HUES48 (cell line): ENCODE measurements around the gene RPL22.

Experiments
- H3K27ac ChIP-seq: one replicate; pipeline ENCODE4 v1.7.0; 2013; ENCODE audit warnings: low read depth, low read length, inconsistent platforms
- H3K27me3 ChIP-seq: 2 replicates; pipeline ENCODE4 v1.6.1; 2013; ENCODE audit warnings: mild to moderate bottlenecking, low read length; ENCODE audit not compliant: control insufficient read depth, insufficient read depth
- H3K36me3 ChIP-seq: 2 replicates; pipeline ENCODE4 v1.6.1; 2013; ENCODE audit warnings: low read length; ENCODE audit not compliant: control insufficient read depth, insufficient read depth
- H3K4me1 ChIP-seq: 2 replicates; pipeline ENCODE4 v1.6.1; 2013; ENCODE audit warnings: mild to moderate bottlenecking, low read length; ENCODE audit not compliant: control insufficient read depth, insufficient read depth
- H3K4me3 ChIP-seq: 2 replicates; pipeline ENCODE4 v1.5.1; 2013; ENCODE audit warnings: mild to moderate bottlenecking, low read depth, low read length
- H3K9ac ChIP-seq: 2 replicates; pipeline ENCODE4 v1.6.1; 2013; ENCODE audit warnings: mild to moderate bottlenecking, low read depth, low read length, moderate library complexity
- H3K9me3 ChIP-seq: 2 replicates; pipeline ENCODE4 v1.6.1; 2013; ENCODE audit warnings: low read length; ENCODE audit not compliant: control insufficient read depth, insufficient read depth

The RPL22 gene

DNA sequence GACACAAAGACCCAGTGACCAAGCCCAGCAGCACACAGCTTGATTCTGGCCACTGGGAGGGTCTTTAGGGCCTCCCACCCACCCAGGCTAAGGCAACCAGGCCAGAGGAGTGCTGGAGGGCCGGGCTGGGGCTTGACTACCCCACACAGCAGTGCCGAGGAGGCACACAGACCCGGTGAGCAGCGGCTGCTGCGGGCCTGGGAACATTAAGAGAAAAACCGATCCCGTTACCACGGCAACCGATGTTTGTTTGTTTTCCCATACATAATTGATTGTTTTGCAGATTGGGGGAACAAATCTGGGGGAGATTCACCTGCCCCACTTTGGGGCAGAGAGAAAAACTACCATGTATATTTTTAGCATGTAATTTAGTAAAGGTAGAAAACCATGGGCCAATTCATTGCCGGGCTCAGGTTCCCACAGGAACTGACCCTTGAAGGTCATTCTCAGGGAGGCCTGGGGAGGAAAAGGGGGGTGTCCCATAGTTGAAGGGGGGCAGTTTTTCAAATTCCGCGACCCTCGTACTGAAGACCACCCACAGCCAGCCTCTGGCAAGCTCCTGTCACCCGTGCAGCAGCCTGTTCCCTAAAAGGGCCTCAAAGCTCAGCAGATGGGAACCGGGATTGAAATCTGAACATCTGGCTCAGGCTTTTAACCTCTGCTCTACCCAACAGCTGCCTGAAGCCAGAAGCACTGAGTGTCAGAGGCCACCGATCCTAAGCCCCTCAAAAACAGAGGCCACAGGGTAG is 54.6 kb downstream of the RPL22 start:
- H3K36me3 ChIP-seq = no peaks in the 10 kb centered on the region
- H3K9ac ChIP-seq = no peak overlapping the region
- peaks cover 6% of the 10 kb centered on the region; the same call in 1 of the 2 replicates for H3K4me1 ChIP-seq
- H3K4me3 ChIP-seq = no peak overlapping the region
- H3K27ac ChIP-seq = peak overlapping the region; percentile 19
- H3K9me3 ChIP-seq = no peaks in the 10 kb centered on the region
- peaks cover 23% of the 10 kb centered on the region for H3K27me3 ChIP-seq

GRCh38 chr1:6144175-6144574 is 55.2 kb downstream of the RPL22 start:
- H3K36me3 ChIP-seq = no peaks in the 10 kb centered on the region
- no peak overlapping the region for H3K9ac ChIP-seq
- no peak overlapping the region for H3K4me3 ChIP-seq
- H3K4me1 ChIP-seq = peaks cover 6% of the 10 kb centered on the region; the same call in 1 of the 2 replicates
- peaks cover 16% of the 10 kb centered on the region for H3K27me3 ChIP-seq
- no peaks in the 10 kb centered on the region for H3K9me3 ChIP-seq
- no peak overlapping the region for H3K27ac ChIP-seq

DNA sequence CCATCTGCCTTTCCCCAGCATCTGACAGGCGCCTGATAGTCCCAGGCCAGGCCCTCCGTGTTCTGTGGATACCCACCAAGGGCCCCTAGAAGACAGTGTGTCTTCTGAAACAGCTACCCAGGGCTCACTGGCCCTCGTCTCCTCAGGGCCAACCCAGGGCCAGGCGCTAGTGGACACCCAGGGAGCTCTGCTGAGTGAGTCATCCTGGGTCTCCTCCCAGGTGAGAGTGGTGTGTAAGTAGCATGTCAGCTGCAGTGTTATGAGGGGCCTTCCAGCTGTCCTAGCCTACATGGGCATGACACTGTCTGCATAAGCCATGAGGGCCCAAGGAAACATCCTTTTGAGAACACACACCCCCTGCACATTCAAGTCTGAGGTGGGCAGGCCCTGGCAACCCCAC is 56.0 kb downstream of the RPL22 start:
- Histone ChIP-seq H3K9me3 (no peaks in the 10 kb centered on the region), H3K9ac (no peak overlapping the region), H3K4me3 (no peak overlapping the region), H3K4me1 (peaks cover 1% of the 10 kb centered on the region; the same call in 1 of the 2 replicates), H3K27me3 (peaks cover 10% of the 10 kb centered on the region), H3K36me3 (no peaks in the 10 kb centered on the region), H3K27ac (no peak overlapping the region)

DNA sequence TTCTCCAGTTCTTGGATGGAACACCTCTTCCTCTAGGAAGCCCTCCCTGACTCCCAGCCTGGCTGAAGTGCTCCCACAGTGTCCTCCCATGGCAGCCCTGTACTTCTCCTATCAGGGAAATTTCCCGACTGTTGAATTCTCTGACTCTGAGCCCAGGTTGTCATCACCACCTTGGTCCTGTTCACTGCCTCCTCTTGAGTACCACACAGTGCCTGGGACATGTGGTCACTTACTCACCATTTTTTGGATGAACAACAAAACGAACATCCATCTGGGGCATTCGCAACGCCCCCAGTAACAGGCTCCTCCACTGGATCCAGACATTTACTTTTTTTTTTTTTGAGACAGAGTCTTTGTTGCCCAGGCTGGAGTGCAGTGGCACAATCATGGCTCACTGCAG is 56.7 kb downstream of the RPL22 start:
- no peaks in the 10 kb centered on the region for H3K9me3 ChIP-seq
- no peak overlapping the region for H3K4me3 ChIP-seq
- no peaks in the 10 kb centered on the region for H3K36me3 ChIP-seq
- H3K9ac ChIP-seq = no peak overlapping the region
- peaks cover 3% of the 10 kb centered on the region for H3K27me3 ChIP-seq
- no peak overlapping the region for H3K27ac ChIP-seq
- no peaks in the 10 kb centered on the region for H3K4me1 ChIP-seq

DNA sequence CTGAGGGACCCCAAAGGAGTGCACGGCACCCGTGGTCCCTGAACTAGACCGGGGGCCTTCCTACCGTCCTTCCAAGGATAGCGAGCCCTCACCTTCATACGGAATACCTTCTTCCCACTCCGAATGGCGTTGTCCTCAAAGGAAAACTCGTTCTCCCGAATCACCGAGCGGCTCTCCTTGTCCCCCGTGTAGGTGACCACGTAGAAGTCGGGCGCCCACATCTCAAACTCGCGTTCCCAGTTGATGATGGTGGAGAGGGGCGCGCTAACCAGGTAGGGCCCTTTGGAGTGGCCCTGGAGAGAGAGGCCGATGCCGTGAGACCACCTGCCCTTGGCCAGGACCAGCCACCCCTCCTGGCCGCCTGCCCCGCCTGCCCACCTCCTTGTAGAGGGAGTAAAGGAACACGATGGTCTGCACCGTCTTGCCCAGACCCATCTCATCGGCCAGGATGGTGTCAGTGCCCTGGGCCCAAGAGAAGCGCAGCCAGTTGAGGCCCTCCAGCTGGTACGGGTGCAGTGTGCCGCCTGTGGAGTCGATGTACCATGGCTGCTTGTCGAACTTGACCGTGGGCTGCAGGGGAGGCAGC is 57.3 kb downstream of the RPL22 start:
- Histone ChIP-seq H3K36me3 (no peaks in the 10 kb centered on the region), H3K9ac (no peak overlapping the region), H3K9me3 (no peaks in the 10 kb centered on the region), H3K27me3 (no peaks in the 10 kb centered on the region), H3K4me1 (no peaks in the 10 kb centered on the region), H3K27ac (no peak overlapping the region), H3K4me3 (no peak overlapping the region)

- H3K9ac ChIP-seq = no peak overlapping the region
- H3K36me3 ChIP-seq = no peaks in the 10 kb centered on the region
- H3K9me3 ChIP-seq = no peaks in the 10 kb centered on the region
- no peaks in the 10 kb centered on the region for H3K27me3 ChIP-seq
- H3K4me1 ChIP-seq = no peaks in the 10 kb centered on the region
- no peak overlapping the region for H3K4me3 ChIP-seq
- no peak overlapping the region for H3K27ac ChIP-seq
Measured at GRCh38 chr1:6141592-6141991, 57.8 kb downstream of the RPL22 start.

DNA sequence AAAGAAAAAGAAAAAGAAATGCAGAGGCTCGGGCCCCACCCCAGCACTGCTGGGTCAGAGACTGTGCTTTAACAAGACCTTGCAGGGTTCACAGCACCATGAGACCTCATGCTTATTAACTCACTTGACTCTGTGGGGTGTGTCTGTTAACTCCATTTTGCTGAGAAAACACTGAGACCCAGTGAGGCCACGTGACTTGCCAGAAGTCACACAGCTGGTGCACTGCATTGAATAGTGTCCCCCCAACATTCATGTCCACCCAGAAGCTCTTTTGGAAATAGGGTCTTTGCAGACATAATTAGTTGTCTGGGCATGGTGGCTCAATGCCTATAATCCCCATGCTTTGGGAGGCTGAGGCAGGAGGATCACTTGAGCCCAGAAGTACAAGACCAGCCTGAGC is 59.0 kb downstream of the RPL22 start:
- Histone ChIP-seq H3K9ac (no peak overlapping the region), H3K27ac (no peak overlapping the region), H3K27me3 (no peaks in the 10 kb centered on the region), H3K36me3 (no peaks in the 10 kb centered on the region), H3K9me3 (no peaks in the 10 kb centered on the region), H3K4me3 (no peak overlapping the region), H3K4me1 (no peaks in the 10 kb centered on the region)

DNA sequence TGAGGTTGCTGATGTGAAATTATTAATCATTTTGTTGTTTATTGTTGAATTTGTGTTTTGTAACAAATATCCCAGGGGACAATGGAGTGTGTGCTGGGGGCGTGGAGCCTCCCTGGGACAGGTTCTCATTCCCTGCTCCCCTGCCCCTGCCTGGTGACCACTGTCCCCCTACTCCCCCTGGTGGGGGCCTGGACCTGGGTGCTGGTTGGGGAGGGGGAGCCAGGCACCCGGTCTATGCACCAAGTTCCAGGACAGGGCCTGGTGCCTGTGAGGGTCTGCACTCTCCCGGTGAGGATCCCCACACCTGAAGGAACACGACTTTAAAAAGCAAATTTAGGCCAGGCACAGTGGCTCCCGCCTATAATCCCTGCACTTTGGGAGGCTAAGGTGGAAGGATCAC is 61.6 kb downstream of the RPL22 start:
- Histone ChIP-seq H3K4me1 (no peaks in the 10 kb centered on the region), H3K27ac (no peak overlapping the region), H3K27me3 (no peaks in the 10 kb centered on the region), H3K9me3 (no peaks in the 10 kb centered on the region), H3K9ac (no peak overlapping the region), H3K4me3 (no peak overlapping the region), H3K36me3 (no peaks in the 10 kb centered on the region)

DNA sequence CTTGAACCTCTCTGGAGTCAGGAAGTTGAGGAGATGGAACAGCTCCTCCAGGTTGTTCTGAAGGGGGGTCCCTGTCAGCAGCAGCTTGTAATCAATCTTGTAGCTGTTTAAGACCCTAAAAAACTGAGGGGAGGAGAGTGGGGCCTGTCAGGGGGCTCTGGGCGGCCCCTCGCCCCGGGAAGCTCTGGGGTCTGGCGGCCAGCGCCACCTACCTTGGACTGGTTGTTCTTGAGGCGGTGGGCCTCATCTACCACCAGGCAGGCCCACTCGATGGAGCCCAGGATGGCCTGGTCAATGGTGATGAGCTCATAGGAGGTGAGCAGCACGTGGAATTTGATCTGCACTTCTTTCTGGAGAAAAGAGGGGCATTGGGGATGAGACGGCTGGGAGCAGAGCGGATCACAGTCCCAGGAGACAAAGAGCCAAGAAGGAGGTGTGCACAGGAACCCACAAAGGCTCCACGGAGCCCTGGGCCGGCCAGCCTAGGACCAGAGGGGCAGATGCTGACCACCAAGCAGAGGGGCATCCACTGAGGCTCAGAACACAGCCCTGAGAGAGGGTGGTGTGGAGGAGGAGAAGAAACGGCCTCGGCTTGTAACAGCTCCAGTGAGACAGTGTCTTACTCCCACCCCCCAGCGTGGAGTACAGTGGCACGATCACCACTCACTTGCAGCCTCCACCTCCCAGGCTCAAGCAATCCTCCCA is 62.7 kb downstream of the RPL22 start:
- Histone ChIP-seq H3K4me3 (no peak overlapping the region), H3K27me3 (no peaks in the 10 kb centered on the region), H3K4me1 (no peaks in the 10 kb centered on the region), H3K9ac (no peak overlapping the region), H3K9me3 (no peaks in the 10 kb centered on the region), H3K36me3 (no peaks in the 10 kb centered on the region), H3K27ac (no peak overlapping the region)
